Measurements from ENCODE around the gene RPS8.
A peak's percentile ranks its signal among the peaks of the same experiment; 100 is the strongest.

GRCh38 chr1:44819608-44820327 is 44.4 kb downstream of the RPS8 start:
- TF ChIP-seq, protein P1, sequence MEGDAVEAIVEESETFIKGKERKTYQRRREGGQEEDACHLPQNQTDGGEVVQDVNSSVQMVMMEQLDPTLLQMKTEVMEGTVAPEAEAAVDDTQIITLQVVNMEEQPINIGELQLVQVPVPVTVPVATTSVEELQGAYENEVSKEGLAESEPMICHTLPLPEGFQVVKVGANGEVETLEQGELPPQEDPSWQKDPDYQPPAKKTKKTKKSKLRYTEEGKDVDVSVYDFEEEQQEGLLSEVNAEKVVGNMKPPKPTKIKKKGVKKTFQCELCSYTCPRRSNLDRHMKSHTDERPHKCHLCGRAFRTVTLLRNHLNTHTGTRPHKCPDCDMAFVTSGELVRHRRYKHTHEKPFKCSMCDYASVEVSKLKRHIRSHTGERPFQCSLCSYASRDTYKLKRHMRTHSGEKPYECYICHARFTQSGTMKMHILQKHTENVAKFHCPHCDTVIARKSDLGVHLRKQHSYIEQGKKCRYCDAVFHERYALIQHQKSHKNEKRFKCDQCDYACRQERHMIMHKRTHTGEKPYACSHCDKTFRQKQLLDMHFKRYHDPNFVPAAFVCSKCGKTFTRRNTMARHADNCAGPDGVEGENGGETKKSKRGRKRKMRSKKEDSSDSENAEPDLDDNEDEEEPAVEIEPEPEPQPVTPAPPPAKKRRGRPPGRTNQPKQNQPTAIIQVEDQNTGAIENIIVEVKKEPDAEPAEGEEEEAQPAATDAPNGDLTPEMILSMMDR (IDR thresholded peaks at IDR 0.05; ENCODE audit: low read depth, low read length, missing input control), result no peak
- TF ChIP-seq, protein P2, sequence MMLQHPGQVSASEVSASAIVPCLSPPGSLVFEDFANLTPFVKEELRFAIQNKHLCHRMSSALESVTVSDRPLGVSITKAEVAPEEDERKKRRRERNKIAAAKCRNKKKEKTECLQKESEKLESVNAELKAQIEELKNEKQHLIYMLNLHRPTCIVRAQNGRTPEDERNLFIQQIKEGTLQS (IDR thresholded peaks at IDR 0.05), result no peak
- peak in 1 of 2 donors; percentile 39 for TF ChIP-seq RAD21 (IDR thresholded peaks at IDR 0.05)
